EH (cell line): ENCODE measurements around the gene CHST12.
A peak's percentile ranks its signal among the peaks of the same experiment; 100 is the strongest.

Experiments
- DNase-seq: peaks from one replicate; pipeline ENCODE4 v3.0.0-alpha.2; 2015; ENCODE audit warnings: low read depth

Gene CHST12

GRCh38 chr7:2479276-2480069 lies 76.1 kb downstream of the CHST12 start:
- no peak for DNase-seq

- no peak for DNase-seq
Measured at GRCh38 chr7:2480070-2480408, 76.6 kb downstream of the CHST12 start.

GRCh38 chr7:2481195-2481594 lies 77.8 kb downstream of the CHST12 start:
- DNase-seq: no peak

- no peak for DNase-seq
Measured at GRCh38 chr7:2482725-2483451, 79.5 kb downstream of the CHST12 start.

- DNase-seq: no peak
Measured at GRCh38 chr7:2483494-2483893, 80.1 kb downstream of the CHST12 start.

GRCh38 chr7:2484868-2485267 lies 81.5 kb downstream of the CHST12 start:
- no peak for DNase-seq

- no peak for DNase-seq
Measured at GRCh38 chr7:2487586-2488271, 84.3 kb downstream of the CHST12 start.

GRCh38 chr7:2488272-2488645 lies 84.8 kb downstream of the CHST12 start:
- peak; percentile 33 for DNase-seq

- DNase-seq: no peak
Measured at GRCh38 chr7:2488681-2489080, 85.3 kb downstream of the CHST12 start.

GRCh38 chr7:2490181-2490651 lies 86.8 kb downstream of the CHST12 start:
- DNase-seq: no peak

GRCh38 chr7:2492038-2492437 lies 88.6 kb downstream of the CHST12 start:
- DNase-seq: no peak

GRCh38 chr7:2493205-2494164 lies 90.1 kb downstream of the CHST12 start:
- DNase-seq: peak; percentile 59

- no peak for DNase-seq
Measured at GRCh38 chr7:2494191-2495130, 91.0 kb downstream of the CHST12 start.

GRCh38 chr7:2495418-2496299 lies 92.2 kb downstream of the CHST12 start:
- DNase-seq: no peak

GRCh38 chr7:2496375-2496774 lies 93.0 kb downstream of the CHST12 start:
- no peak for DNase-seq

- DNase-seq: no peak
Measured at GRCh38 chr7:2497065-2497464, 93.7 kb downstream of the CHST12 start.

GRCh38 chr7:2497500-2498336 lies 94.3 kb downstream of the CHST12 start:
- no peak for DNase-seq
